ENCODE measurements around the gene COQ3. TPM values are rescaled to one million over a fixed set of nuclear protein-coding genes. Genes with fewer than 3 reads are reported as not detected.
A peak's percentile ranks its signal among the peaks of the same experiment; 100 is the strongest.

Gene COQ3
- total RNA-seq, 6 donors from 2014 or later, result 0.55 to 5.4 (median 3.2) TPM

DNA sequence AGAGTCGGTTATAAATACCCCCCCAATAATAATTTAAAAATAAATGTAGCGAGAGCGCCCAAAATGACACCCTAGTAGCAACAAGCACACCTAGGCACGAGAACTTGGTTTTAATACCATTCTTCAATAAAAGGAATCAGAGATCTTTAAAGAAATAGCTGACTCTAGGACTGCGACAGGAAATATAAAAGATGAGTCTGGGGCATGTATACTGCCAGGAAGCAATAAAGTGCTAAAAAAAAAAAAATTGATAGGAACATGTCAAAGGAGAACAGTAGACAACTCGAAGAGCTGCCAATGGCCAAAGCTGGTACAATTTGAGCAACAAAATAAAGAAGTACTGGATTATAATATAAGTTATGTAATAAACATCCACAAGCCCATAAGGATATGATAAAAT lies 28.9 kb upstream of the COQ3 start:
- WGBS, 2 donors, result 88 to 91% methylated on average over 6 of the region's 6 CpGs
- Histone ChIP-seq H3K4me3 (peak overlapping the region in 1 of 4 donors; percentile 63), H3K27ac (no peak overlapping the region), H3K9me3 (no peaks in the 10 kb centered on the region), H3K4me1 (peaks cover 40 to 62% (median 48%) of the 10 kb centered on the region in 4 donors), H3K27me3 (no peaks in the 10 kb centered on the region), H3K36me3 (peaks cover 0 to 4% (median 0%) of the 10 kb centered on the region in 4 donors)
- no peak for ATAC-seq (ENCODE audit: low FRiP score in 2 of 2)
- no peak for DNase-seq
- TF ChIP-seq POLR2AphosphoS5 (IDR thresholded peaks at IDR 0.05) (no peak), EP300 (IDR thresholded peaks at IDR 0.05) (no peak), POLR2A (IDR thresholded peaks at IDR 0.05) (no peak)
- TF ChIP-seq, protein P1, sequence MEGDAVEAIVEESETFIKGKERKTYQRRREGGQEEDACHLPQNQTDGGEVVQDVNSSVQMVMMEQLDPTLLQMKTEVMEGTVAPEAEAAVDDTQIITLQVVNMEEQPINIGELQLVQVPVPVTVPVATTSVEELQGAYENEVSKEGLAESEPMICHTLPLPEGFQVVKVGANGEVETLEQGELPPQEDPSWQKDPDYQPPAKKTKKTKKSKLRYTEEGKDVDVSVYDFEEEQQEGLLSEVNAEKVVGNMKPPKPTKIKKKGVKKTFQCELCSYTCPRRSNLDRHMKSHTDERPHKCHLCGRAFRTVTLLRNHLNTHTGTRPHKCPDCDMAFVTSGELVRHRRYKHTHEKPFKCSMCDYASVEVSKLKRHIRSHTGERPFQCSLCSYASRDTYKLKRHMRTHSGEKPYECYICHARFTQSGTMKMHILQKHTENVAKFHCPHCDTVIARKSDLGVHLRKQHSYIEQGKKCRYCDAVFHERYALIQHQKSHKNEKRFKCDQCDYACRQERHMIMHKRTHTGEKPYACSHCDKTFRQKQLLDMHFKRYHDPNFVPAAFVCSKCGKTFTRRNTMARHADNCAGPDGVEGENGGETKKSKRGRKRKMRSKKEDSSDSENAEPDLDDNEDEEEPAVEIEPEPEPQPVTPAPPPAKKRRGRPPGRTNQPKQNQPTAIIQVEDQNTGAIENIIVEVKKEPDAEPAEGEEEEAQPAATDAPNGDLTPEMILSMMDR (IDR thresholded peaks at IDR 0.05), result no peak

DNA sequence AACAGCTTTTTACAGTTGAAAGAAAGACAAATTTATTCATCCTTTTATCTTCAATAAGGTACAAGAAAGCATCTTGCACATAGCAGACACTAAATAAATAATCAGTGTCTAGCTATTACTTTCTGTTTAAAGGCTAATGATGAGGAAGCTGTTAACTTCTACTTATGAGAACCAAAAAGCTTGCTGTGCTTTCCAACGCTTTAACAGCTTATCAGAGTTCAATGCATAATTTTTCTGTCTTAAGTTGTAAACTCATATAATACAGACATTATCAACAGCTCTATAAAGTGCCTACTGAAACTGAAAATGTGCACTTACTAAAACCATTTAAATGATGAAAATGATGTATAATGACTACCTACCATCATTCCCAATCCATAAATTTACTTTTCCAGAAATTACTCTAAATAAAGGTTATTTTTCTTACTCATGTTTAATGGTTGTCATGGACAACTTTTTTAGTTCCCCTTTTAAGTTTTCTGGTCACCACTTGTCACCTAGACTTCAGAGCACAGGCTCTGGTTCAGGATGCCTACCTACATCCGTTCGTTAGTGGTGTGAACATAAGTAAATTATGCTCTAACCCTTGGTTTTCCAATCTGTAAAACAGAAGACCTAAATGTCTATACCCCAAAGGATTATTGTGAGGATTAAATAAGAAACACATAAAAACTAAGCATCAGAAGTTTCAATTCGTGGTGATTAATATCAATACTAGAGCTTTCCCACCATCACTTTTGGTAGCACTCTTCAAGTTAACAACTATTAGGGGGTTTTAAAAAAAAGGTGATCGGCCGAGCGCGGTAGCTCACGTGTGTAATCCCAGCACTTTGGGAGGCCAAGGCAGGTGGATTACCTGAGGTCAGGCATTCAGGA lies 23.1 kb upstream of the COQ3 start:
- 66 to 74% methylated on average over 9 of the region's 9 CpGs for WGBS, 2 donors
- Histone ChIP-seq H3K27me3 (no peaks in the 10 kb centered on the region), H3K36me3 (peaks cover 0 to 21% (median 3%) of the 10 kb centered on the region in 4 donors), H3K4me3 (no peak overlapping the region), H3K27ac (no peak overlapping the region), H3K9me3 (no peaks in the 10 kb centered on the region), H3K4me1 (peaks cover 23 to 51% (median 34%) of the 10 kb centered on the region in 4 donors)
- TF ChIP-seq POLR2AphosphoS5 (IDR thresholded peaks at IDR 0.05), result no peak
- TF ChIP-seq, protein P1 (IDR thresholded peaks at IDR 0.05), result no peak
- no peak for TF ChIP-seq EP300 (IDR thresholded peaks at IDR 0.05)
- no peak for TF ChIP-seq POLR2A (IDR thresholded peaks at IDR 0.05)
- ATAC-seq (ENCODE audit: low FRiP score in 2 of 2) (no peak), DNase-seq (no peak)

- ATAC-seq (ENCODE audit: low FRiP score in 2 of 2) (no peak), DNase-seq (no peak)
- H3K9me3 ChIP-seq, result no peaks in the 10 kb centered on the region
- TF ChIP-seq EP300 (IDR thresholded peaks at IDR 0.05) (no peak), POLR2AphosphoS5 (IDR thresholded peaks at IDR 0.05) (no peak), POLR2A (IDR thresholded peaks at IDR 0.05) (no peak)
- TF ChIP-seq, protein P1 (IDR thresholded peaks at IDR 0.05), result no peak
- H3K36me3 ChIP-seq, result peaks cover 0 to 28% (median 6%) of the 10 kb centered on the region in 4 donors
- no peak overlapping the region for H3K27ac ChIP-seq
- WGBS, 2 donors, result 68 to 90% methylated on average over 2 of the region's 2 CpGs
- no peak overlapping the region for H3K4me3 ChIP-seq
- peaks cover 21 to 43% (median 29%) of the 10 kb centered on the region in 4 donors for H3K4me1 ChIP-seq
- no peaks in the 10 kb centered on the region for H3K27me3 ChIP-seq
These were observed 22.2 kb upstream of the COQ3 start for GRCh38 chr6:99416226-99416625.

GRCh38 chr6:99415446-99415845 lies 21.5 kb upstream of the COQ3 start:
- H3K36me3 ChIP-seq, result peaks cover 0 to 32% (median 6%) of the 10 kb centered on the region in 4 donors
- TF ChIP-seq EP300 (IDR thresholded peaks at IDR 0.05) (no peak), POLR2AphosphoS5 (IDR thresholded peaks at IDR 0.05) (no peak), POLR2A (IDR thresholded peaks at IDR 0.05) (no peak)
- TF ChIP-seq, protein P1 (IDR thresholded peaks at IDR 0.05), result no peak
- no peak overlapping the region for H3K4me3 ChIP-seq
- no peak overlapping the region for H3K27ac ChIP-seq
- no peaks in the 10 kb centered on the region for H3K9me3 ChIP-seq
- DNase-seq (no peak), ATAC-seq (ENCODE audit: low FRiP score in 2 of 2) (no peak)
- peaks cover 17 to 42% (median 27%) of the 10 kb centered on the region in 4 donors for H3K4me1 ChIP-seq
- H3K27me3 ChIP-seq, result no peaks in the 10 kb centered on the region
